SJCRH30 (cell line): ENCODE results near the gene USP16. TPM values are rescaled to one million over a fixed set of nuclear protein-coding genes. Genes with fewer than 3 reads are reported as not detected.
"Not testable (repeated sequence)": the region's sequence is repeated elsewhere in the genome, so short reads cannot be mapped to it uniquely, and the experiment has no call there.

Source experiments
- DNase-seq, 2 experiments: peaks; one replicate each; pipeline ENCODE4 v3.0.0-alpha.2; 2015 to 2020
- H3K27ac ChIP-seq: fragments of 250-450 bp; sonication (Bioruptor Pico); 2 replicates; pipeline ENCODE4 v1.5.1; 2020; ENCODE audit warnings: mild to moderate bottlenecking, moderate library complexity
- H3K27me3 ChIP-seq: fragments of 250-450 bp; sonication (Bioruptor Pico); 2 replicates; pipeline ENCODE4 v1.5.1; 2020; ENCODE audit warnings: mild to moderate bottlenecking, moderate library complexity
- H3K36me3 ChIP-seq: fragments of 250-450 bp; sonication (Bioruptor Pico); 2 replicates; pipeline ENCODE4 v1.5.1; 2020; ENCODE audit warnings: mild to moderate bottlenecking, moderate library complexity
- H3K4me1 ChIP-seq: fragments of 250-450 bp; sonication (Bioruptor Pico); 2 replicates; pipeline ENCODE4 v1.5.1; 2020; ENCODE audit warnings: mild to moderate bottlenecking, moderate library complexity
- H3K4me3 ChIP-seq: fragments of 250-450 bp; sonication (Bioruptor Pico); 2 replicates; pipeline ENCODE4 v1.5.1; 2020; ENCODE audit warnings: mild to moderate bottlenecking, moderate library complexity
- H3K9me3 ChIP-seq: fragments of 250-450 bp; sonication (Bioruptor Pico); replicated peaks from 2 replicates; pipeline ENCODE4 v1.5.1; 2020; ENCODE audit warnings: mild to moderate bottlenecking, moderate library complexity
- total RNA-seq: library from RNA; depleted of rRNA; stranded (reverse); fragments of >200 nt; shearing (Covaris generic); gene quantifications from 2 replicates; pipeline ENCODE4 v1.2.3, GENCODE V29; 2014

USP16 gene
- total RNA-seq, 1 experiment from 2014 or later: 61.6 TPM

DNA sequence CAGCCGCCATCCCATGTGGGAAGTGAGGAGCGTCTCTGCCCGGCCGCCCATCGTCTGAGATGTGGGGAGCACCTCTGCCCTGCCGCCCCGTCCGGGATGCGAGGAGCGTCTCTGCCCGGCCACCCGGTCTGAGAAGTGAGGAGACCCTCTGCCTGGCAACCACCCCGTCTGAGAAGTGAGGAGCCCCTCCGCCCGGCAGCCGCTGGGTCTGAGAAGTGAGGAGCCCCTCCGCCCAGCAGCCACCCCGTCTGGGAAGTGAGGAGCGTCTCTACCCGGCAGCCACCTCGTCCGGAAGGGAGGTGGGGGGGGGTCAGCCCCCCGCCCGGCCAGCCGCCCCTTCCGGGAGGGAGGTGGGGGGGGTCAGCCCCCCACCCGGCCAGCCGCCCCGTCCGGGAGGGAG lies 13.2 kb upstream of the USP16 start:
- DNase-seq, H3K36me3 ChIP-seq, H3K4me1 ChIP-seq, H3K27me3 ChIP-seq, H3K4me3 ChIP-seq, H3K9me3 ChIP-seq, H3K27ac ChIP-seq: not testable (repeated sequence)

- Histone ChIP-seq H3K27me3 (no peaks in the 10 kb centered on the region), H3K4me1 (peaks cover 4% of the 10 kb centered on the region; the same call in 1 of the 2 replicates), H3K27ac (no peak overlapping the region), H3K9me3 (no peaks in the 10 kb centered on the region), H3K36me3 (no peaks in the 10 kb centered on the region), H3K4me3 (peak overlapping the region; percentile 83; the same call in 1 of the 2 replicates)
- DNase-seq: no peak
These were observed 6.7 kb upstream of the USP16 start for GRCh38 chr21:29017639-29018237.

DNA sequence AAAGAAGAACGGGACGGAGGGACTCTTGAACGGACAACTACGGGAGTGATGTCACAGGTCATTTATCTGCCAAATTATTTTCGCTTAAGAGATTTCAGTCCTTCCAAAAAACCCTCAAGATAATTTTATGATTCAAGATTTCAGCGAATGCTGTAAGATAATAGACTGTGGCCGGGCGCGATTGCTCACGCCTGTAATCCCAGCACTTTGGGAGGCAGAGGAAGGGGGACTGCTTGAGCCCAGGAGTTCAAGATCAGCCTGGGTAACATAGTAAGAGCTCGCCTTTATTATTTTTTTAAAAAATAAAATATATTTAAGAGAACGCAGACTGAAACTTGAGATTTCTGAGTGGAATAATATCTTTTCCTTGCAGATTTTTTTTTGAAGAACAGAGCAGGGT lies 5.9 kb upstream of the USP16 start:
- Histone ChIP-seq H3K4me1 (peaks cover 4% of the 10 kb centered on the region; the same call in 1 of the 2 replicates), H3K4me3 (peak overlapping the region; percentile 83), H3K36me3 (no peaks in the 10 kb centered on the region), H3K9me3 (no peaks in the 10 kb centered on the region), H3K27ac (peak overlapping the region; percentile 49), H3K27me3 (no peaks in the 10 kb centered on the region)
- DNase-seq: no peak

- Histone ChIP-seq H3K27me3 (no peaks in the 10 kb centered on the region), H3K27ac (no peak overlapping the region), H3K4me3 (no peak overlapping the region), H3K9me3 (no peaks in the 10 kb centered on the region), H3K4me1 (peaks cover 15% of the 10 kb centered on the region), H3K36me3 (no peaks in the 10 kb centered on the region)
- DNase-seq: no peak
These were observed 2.3 kb upstream of the USP16 start for GRCh38 chr21:29022166-29022565.

DNA sequence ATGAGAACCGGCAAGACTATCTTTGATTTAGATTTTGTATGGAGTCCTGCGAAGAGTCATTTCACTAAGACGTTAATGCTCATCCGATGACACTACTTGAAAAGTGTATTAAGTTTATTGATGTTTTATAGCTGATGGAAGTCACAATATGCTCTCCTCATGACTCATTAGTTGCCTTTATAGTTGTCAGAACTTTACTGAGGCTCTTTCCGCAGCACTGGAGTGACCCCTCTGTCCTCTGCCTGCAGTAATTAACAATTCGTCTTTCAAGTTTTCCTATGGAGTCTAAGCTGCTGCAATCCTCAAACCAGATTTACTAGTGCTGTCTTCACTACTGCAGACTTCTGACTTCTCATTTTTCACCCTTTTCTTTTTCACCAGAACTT lies 853 bp downstream of the USP16 start:
- H3K27ac ChIP-seq: peak overlapping the region; percentile 96; the same call in 1 of the 2 replicates
- DNase-seq: peak in 1 of 2 experiments; percentile 12
- H3K27me3 ChIP-seq: no peaks in the 10 kb centered on the region
- peaks cover 11% of the 10 kb centered on the region for H3K4me1 ChIP-seq
- peak overlapping the region; percentile 94 for H3K4me3 ChIP-seq
- H3K9me3 ChIP-seq: no peaks in the 10 kb centered on the region
- peaks cover 21% of the 10 kb centered on the region for H3K36me3 ChIP-seq

- no peak for DNase-seq
- Histone ChIP-seq H3K36me3 (peaks cover 51% of the 10 kb centered on the region), H3K27me3 (no peaks in the 10 kb centered on the region), H3K4me3 (no peak overlapping the region), H3K27ac (no peak overlapping the region), H3K9me3 (no peaks in the 10 kb centered on the region), H3K4me1 (peaks cover 7% of the 10 kb centered on the region)
These were observed 5.1 kb downstream of the USP16 start for GRCh38 chr21:29029524-29029923.

DNA sequence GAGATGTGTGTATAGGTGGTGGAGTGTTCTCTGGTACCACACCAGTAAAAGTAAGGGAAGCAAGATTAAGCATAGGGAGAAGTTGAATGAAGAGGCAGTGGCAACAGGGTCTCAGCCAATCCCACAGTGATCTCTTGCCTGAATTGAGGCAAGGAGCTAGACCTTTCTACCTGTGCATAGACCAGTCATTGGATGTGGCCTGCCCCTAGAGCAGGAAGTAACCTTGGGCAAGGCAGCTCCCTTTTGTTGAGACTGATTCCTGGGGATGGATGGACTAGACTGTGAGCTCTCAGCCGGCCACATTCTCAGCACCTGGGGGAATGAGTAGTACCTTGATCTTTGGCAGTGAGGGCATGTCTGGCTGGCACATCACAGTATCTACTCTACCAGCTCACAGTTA lies 6.4 kb downstream of the USP16 start:
- Histone ChIP-seq H3K9me3 (no peaks in the 10 kb centered on the region), H3K27me3 (no peaks in the 10 kb centered on the region), H3K36me3 (peaks cover 62% of the 10 kb centered on the region), H3K4me1 (peaks cover 2% of the 10 kb centered on the region), H3K4me3 (no peak overlapping the region), H3K27ac (no peak overlapping the region)
- no peak for DNase-seq

GRCh38 chr21:29033301-29033700 lies 8.8 kb downstream of the USP16 start:
- H3K27ac ChIP-seq: no peak overlapping the region
- no peak overlapping the region for H3K4me3 ChIP-seq
- H3K4me1 ChIP-seq: no peaks in the 10 kb centered on the region
- no peak for DNase-seq
- peaks cover 80% of the 10 kb centered on the region for H3K36me3 ChIP-seq
- no peaks in the 10 kb centered on the region for H3K9me3 ChIP-seq
- no peaks in the 10 kb centered on the region for H3K27me3 ChIP-seq

GRCh38 chr21:29033871-29034270 lies 9.4 kb downstream of the USP16 start:
- Histone ChIP-seq H3K36me3 (peaks cover 80% of the 10 kb centered on the region), H3K4me3 (no peak overlapping the region), H3K27me3 (no peaks in the 10 kb centered on the region), H3K27ac (no peak overlapping the region), H3K4me1 (no peaks in the 10 kb centered on the region), H3K9me3 (no peaks in the 10 kb centered on the region)
- no peak for DNase-seq

GRCh38 chr21:29034678-29035077 lies 10.2 kb downstream of the USP16 start:
- H3K27me3 ChIP-seq: no peaks in the 10 kb centered on the region
- no peak overlapping the region for H3K4me3 ChIP-seq
- no peak for DNase-seq
- H3K27ac ChIP-seq: no peak overlapping the region
- H3K9me3 ChIP-seq: no peaks in the 10 kb centered on the region
- peaks cover 81% of the 10 kb centered on the region for H3K36me3 ChIP-seq
- no peaks in the 10 kb centered on the region for H3K4me1 ChIP-seq

GRCh38 chr21:29052224-29052623 lies 27.8 kb downstream of the USP16 start:
- no peak for DNase-seq
- H3K36me3 ChIP-seq: peaks cover 91% of the 10 kb centered on the region
- no peaks in the 10 kb centered on the region for H3K9me3 ChIP-seq
- H3K27ac ChIP-seq: no peak overlapping the region
- H3K27me3 ChIP-seq: no peaks in the 10 kb centered on the region
- H3K4me3 ChIP-seq: no peak overlapping the region
- no peaks in the 10 kb centered on the region for H3K4me1 ChIP-seq

DNA sequence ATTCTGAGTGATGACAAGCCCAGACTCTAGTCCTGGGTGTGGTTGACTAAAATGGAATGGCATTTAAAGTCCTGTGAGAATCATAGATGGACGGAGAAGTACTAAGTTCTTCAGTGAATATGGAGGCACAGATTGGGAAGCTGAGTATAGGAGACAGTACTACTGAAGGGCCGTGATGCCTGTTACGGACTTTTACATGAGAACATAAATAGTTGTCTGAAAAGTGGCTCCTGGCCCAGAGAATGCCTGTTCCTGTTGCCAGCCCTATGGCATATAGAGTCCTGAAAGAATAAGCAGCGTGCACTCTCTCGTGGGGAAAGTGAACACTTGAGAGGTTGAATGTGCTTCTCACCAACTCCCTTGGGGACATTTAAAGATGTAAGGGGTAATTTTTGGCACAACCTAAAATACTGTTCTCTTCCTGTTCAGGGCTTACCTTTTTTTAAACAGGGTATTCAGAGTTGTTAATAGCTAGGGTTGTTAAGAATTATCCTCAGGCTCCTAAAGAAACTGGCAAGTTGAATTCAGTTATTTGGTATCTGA lies 28.6 kb downstream of the USP16 start:
- no peak overlapping the region for H3K4me3 ChIP-seq
- no peak for DNase-seq
- no peak overlapping the region for H3K27ac ChIP-seq
- H3K27me3 ChIP-seq: no peaks in the 10 kb centered on the region
- H3K36me3 ChIP-seq: peaks cover 92% of the 10 kb centered on the region
- H3K9me3 ChIP-seq: no peaks in the 10 kb centered on the region
- no peaks in the 10 kb centered on the region for H3K4me1 ChIP-seq

GRCh38 chr21:29053656-29054055 lies 29.2 kb downstream of the USP16 start:
- Histone ChIP-seq H3K9me3 (no peaks in the 10 kb centered on the region), H3K27me3 (no peaks in the 10 kb centered on the region), H3K4me3 (no peak overlapping the region), H3K4me1 (no peaks in the 10 kb centered on the region), H3K27ac (no peak overlapping the region), H3K36me3 (peaks cover 91% of the 10 kb centered on the region)
- no peak for DNase-seq

DNA sequence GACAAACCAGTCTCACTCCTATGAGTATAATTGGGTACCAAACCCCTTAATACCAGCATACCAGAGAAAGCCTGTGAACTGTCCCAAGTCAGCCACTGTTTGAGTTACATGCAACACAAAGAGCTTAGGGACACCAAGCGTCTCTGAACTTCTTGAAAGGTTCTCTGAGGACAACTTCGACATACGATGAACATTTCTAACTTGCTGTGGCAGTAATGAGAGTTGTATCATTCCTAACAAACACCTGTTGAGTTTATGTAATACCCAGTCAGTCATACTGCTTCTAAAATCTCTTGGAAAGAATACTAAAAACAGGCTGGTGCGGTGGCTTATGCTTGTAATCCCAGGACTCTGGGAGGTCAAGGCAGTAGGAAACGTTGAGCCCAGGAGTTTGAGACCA lies 30.6 kb downstream of the USP16 start:
- no peak overlapping the region for H3K27ac ChIP-seq
- no peaks in the 10 kb centered on the region for H3K4me1 ChIP-seq
- no peaks in the 10 kb centered on the region for H3K27me3 ChIP-seq
- no peak overlapping the region for H3K4me3 ChIP-seq
- no peak for DNase-seq
- H3K36me3 ChIP-seq: peaks cover 91% of the 10 kb centered on the region
- H3K9me3 ChIP-seq: no peaks in the 10 kb centered on the region

- no peaks in the 10 kb centered on the region for H3K27me3 ChIP-seq
- no peaks in the 10 kb centered on the region for H3K9me3 ChIP-seq
- H3K4me1 ChIP-seq: no peaks in the 10 kb centered on the region
- peaks cover 91% of the 10 kb centered on the region for H3K36me3 ChIP-seq
- H3K4me3 ChIP-seq: no peak overlapping the region
- no peak for DNase-seq
- no peak overlapping the region for H3K27ac ChIP-seq
These were observed 31.5 kb downstream of the USP16 start for GRCh38 chr21:29056005-29056404.

DNA sequence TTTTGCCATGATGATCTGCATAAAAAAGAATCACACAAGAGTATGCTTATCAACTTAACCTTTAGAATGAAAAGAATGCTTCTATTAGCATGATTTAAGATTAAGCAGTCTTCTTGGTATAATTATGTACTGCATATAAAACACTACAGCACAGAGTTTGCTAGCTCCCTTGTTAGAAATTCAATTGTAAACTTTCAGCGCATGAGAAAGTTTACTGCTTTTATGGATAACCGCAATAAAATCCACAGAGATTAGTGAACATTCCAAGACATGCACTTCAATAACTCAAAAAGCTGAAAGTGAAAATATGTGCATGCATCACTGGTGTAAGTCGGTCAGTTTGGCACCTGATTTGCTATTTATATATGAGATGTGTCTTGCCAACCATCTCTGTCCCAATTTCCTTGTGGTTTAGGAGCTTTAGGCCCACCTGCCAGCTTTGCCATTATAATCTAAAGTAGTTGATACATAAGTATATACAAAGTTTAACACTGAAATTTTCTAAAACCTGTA lies 32.1 kb downstream of the USP16 start:
- peaks cover 91% of the 10 kb centered on the region for H3K36me3 ChIP-seq
- no peak overlapping the region for H3K4me3 ChIP-seq
- H3K27ac ChIP-seq: no peak overlapping the region
- H3K4me1 ChIP-seq: no peaks in the 10 kb centered on the region
- H3K27me3 ChIP-seq: no peaks in the 10 kb centered on the region
- H3K9me3 ChIP-seq: no peaks in the 10 kb centered on the region
- no peak for DNase-seq
